ENCODE data around the gene TTBK2. TPM values are rescaled to one million over a fixed set of nuclear protein-coding genes. Genes with fewer than 3 reads are reported as not detected.

The TTBK2 gene
- total RNA-seq, 1 experiment from 2014 or later = 18.6 TPM

- TF ChIP-seq, protein P1, sequence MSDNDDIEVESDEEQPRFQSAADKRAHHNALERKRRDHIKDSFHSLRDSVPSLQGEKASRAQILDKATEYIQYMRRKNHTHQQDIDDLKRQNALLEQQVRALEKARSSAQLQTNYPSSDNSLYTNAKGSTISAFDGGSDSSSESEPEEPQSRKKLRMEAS (CRISPR knock-in tag; IDR thresholded peaks at IDR 0.05) = no peak
- TF ChIP-seq FOXP1 (CRISPR knock-in tag; IDR thresholded peaks at IDR 0.05; ENCODE audit: borderline replicate concordance) (no peak), FOXK1 (CRISPR knock-in tag; IDR thresholded peaks at IDR 0.05) (no peak), TP53 (CRISPR knock-in tag; IDR thresholded peaks at IDR 0.05) (no peak), CDX4 (CRISPR knock-in tag; IDR thresholded peaks at IDR 0.05; ENCODE audit: borderline replicate concordance) (no peak)
- ChIA-PET POLR2A (no interaction called here), CTCF (interaction anchor here (1.0 to 1.6 kb wide), 2 partner anchors 61 to 129 kb away, joined by 3 to 6 read pairs; no protein-coding TSS in a partner anchor)
- no peaks in the 10 kb centered on the region for H3K9me3 Mint-ChIP-seq
- H3K4me3 Mint-ChIP-seq = no peak overlapping the region
- H3K27ac Mint-ChIP-seq = no peak overlapping the region
- H3K4me1 Mint-ChIP-seq = no peaks in the 10 kb centered on the region
- ATAC-seq (no peak), DNase-seq (ENCODE audit: low spot score) (no peak)
- H3K36me3 Mint-ChIP-seq = peaks cover 3% of the 10 kb centered on the region; the same call in 1 of the 2 replicates
- H3K27me3 Mint-ChIP-seq (ENCODE audit: low read depth) = no peaks in the 10 kb centered on the region
Measured at GRCh38 chr15:42796955-42797782, 123.4 kb downstream of the TTBK2 start.

- CTCF ChIA-PET = no interaction called here
- Mint-ChIP-seq H3K9me3 (no peaks in the 10 kb centered on the region), H3K27me3 (ENCODE audit: low read depth) (no peaks in the 10 kb centered on the region), H3K4me1 (0 out of 2 replicates have a peak, but pooled peaks cover 4% of the 10 kb centered on the region), H3K4me3 (no peak overlapping the region), H3K27ac (no peak overlapping the region), H3K36me3 (no peaks in the 10 kb centered on the region)
- DNase-seq (ENCODE audit: low spot score) (no peak), ATAC-seq (no peak)
- no peak for TF ChIP-seq GABPB1 (CRISPR knock-in tag; IDR thresholded peaks at IDR 0.05)
- POLR2A ChIA-PET = no interaction called here
Measured at GRCh38 chr15:42788725-42789124, 131.9 kb downstream of the TTBK2 start.

DNA sequence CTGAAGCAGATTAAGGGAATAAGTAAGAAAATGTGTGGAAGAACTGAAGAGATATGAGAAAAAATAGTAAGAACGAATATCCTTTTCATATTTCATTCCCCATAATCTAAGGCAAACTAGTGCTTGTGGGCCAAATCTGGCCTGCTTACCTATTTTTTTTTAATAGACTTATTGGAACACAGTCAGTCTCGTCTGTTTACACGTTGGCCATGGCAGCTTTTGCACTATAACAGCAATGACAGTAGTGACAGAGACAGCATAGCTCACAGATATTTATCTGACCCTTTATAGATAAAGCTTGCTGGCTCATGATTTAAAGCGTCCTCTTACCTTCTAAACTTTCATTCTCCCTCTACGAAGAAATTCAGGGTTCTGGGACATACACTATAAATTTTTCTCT, 133.6 kb downstream of the TTBK2 start:
- CTCF ChIA-PET = no interaction called here
- no peaks in the 10 kb centered on the region; the same call in 1 of the 2 replicates for H3K36me3 Mint-ChIP-seq
- no peak for TF ChIP-seq GTF2I (CRISPR knock-in tag; conservative IDR thresholded peaks at IDR 0.05)
- no peak for TF ChIP-seq MXD4 (CRISPR knock-in tag; IDR thresholded peaks at IDR 0.05; ENCODE audit: borderline replicate concordance)
- TF ChIP-seq ETV6 (CRISPR knock-in tag; IDR thresholded peaks at IDR 0.05) = no peak
- TF ChIP-seq ZNF532 (CRISPR knock-in tag; IDR thresholded peaks at IDR 0.05; ENCODE audit: borderline replicate concordance) = no peak
- TF ChIP-seq SOX15 (CRISPR knock-in tag; IDR thresholded peaks at IDR 0.05) = no peak
- no peak for TF ChIP-seq MYBL2 (CRISPR knock-in tag; IDR thresholded peaks at IDR 0.05)
- no peak for TF ChIP-seq USF1 (CRISPR knock-in tag; IDR thresholded peaks at IDR 0.05)
- no peak for TF ChIP-seq OVOL2 (CRISPR knock-in tag; IDR thresholded peaks at IDR 0.05; ENCODE audit: borderline replicate concordance)
- TF ChIP-seq, protein P2, sequence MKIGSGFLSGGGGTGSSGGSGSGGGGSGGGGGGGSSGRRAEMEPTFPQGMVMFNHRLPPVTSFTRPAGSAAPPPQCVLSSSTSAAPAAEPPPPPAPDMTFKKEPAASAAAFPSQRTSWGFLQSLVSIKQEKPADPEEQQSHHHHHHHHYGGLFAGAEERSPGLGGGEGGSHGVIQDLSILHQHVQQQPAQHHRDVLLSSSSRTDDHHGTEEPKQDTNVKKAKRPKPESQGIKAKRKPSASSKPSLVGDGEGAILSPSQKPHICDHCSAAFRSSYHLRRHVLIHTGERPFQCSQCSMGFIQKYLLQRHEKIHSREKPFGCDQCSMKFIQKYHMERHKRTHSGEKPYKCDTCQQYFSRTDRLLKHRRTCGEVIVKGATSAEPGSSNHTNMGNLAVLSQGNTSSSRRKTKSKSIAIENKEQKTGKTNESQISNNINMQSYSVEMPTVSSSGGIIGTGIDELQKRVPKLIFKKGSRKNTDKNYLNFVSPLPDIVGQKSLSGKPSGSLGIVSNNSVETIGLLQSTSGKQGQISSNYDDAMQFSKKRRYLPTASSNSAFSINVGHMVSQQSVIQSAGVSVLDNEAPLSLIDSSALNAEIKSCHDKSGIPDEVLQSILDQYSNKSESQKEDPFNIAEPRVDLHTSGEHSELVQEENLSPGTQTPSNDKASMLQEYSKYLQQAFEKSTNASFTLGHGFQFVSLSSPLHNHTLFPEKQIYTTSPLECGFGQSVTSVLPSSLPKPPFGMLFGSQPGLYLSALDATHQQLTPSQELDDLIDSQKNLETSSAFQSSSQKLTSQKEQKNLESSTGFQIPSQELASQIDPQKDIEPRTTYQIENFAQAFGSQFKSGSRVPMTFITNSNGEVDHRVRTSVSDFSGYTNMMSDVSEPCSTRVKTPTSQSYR (CRISPR knock-in tag; IDR thresholded peaks at IDR 0.05) = no peak
- TF ChIP-seq ZNF416 (CRISPR knock-in tag; IDR thresholded peaks at IDR 0.05) = no peak

More for the DNA sequence above, 133.6 kb downstream of the TTBK2 start:
- Mint-ChIP-seq H3K4me3 (no peak overlapping the region), H3K4me1 (0 out of 2 replicates have a peak, but pooled peaks cover 4% of the 10 kb centered on the region), H3K27me3 (ENCODE audit: low read depth) (no peaks in the 10 kb centered on the region), H3K27ac (no peak overlapping the region), H3K9me3 (no peaks in the 10 kb centered on the region)
- no peak for DNase-seq (ENCODE audit: low spot score)
- ATAC-seq = no peak
- POLR2A ChIA-PET = no interaction called here

Measured in WTC11 (cell line).